Measurements from ENCODE around the gene GLDN.

GLDN gene

GRCh38 chr15:51341366-51342226, at the start of gene GLDN:
Gene GLDN, plus strand, starts transcription at chr15:51341655. Its CDS starts 30 bp downstream, at chr15:51341685.
- Histone ChIP-seq H3K27me3 (ENCODE audit: insufficient read depth, low read length) (peaks cover 65% of the 10 kb centered on the region), H3K36me3 (ENCODE audit: insufficient read depth, low read depth, low read length) (no peaks in the 10 kb centered on the region), H3K9ac (ENCODE audit: low read depth, low read length) (no peak within 1 kb of the TSS), H3K27ac (ENCODE audit: low read length) (no peak within 1 kb of the TSS), H3K4me3 (ENCODE audit: low read length) (peak within 1 kb of the TSS; percentile 69), H3K4me1 (ENCODE audit: insufficient read depth, low read length) (no peaks in the 10 kb centered on the region), H3K9me3 (ENCODE audit: insufficient read depth, low read depth, low read length) (no peaks in the 10 kb centered on the region)

- no peaks in the 10 kb centered on the region for H3K4me1 ChIP-seq (ENCODE audit: insufficient read depth, low read length)
- H3K27ac ChIP-seq (ENCODE audit: low read length), result no peak overlapping the region
- no peak overlapping the region for H3K4me3 ChIP-seq (ENCODE audit: low read length)
- no peaks in the 10 kb centered on the region for H3K27me3 ChIP-seq (ENCODE audit: insufficient read depth, low read length)
- no peaks in the 10 kb centered on the region for H3K9me3 ChIP-seq (ENCODE audit: insufficient read depth, low read depth, low read length)
- H3K9ac ChIP-seq (ENCODE audit: low read depth, low read length), result no peak overlapping the region
- no peaks in the 10 kb centered on the region for H3K36me3 ChIP-seq (ENCODE audit: insufficient read depth, low read depth, low read length)
Observed at GRCh38 chr15:51298620-51299019, 42.8 kb upstream of the GLDN start.

GRCh38 chr15:51299187-51300015, 42.1 kb upstream of the GLDN start:
- H3K36me3 ChIP-seq (ENCODE audit: insufficient read depth, low read depth, low read length), result no peaks in the 10 kb centered on the region
- no peak overlapping the region for H3K9ac ChIP-seq (ENCODE audit: low read depth, low read length)
- H3K4me1 ChIP-seq (ENCODE audit: insufficient read depth, low read length), result no peaks in the 10 kb centered on the region
- H3K27ac ChIP-seq (ENCODE audit: low read length), result no peak overlapping the region
- H3K27me3 ChIP-seq (ENCODE audit: insufficient read depth, low read length), result no peaks in the 10 kb centered on the region
- H3K9me3 ChIP-seq (ENCODE audit: insufficient read depth, low read depth, low read length), result no peaks in the 10 kb centered on the region
- no peak overlapping the region for H3K4me3 ChIP-seq (ENCODE audit: low read length)

GRCh38 chr15:51302480-51302879, 39.0 kb upstream of the GLDN start:
- no peaks in the 10 kb centered on the region for H3K27me3 ChIP-seq (ENCODE audit: insufficient read depth, low read length)
- no peak overlapping the region for H3K4me3 ChIP-seq (ENCODE audit: low read length)
- no peak overlapping the region for H3K9ac ChIP-seq (ENCODE audit: low read depth, low read length)
- no peaks in the 10 kb centered on the region for H3K9me3 ChIP-seq (ENCODE audit: insufficient read depth, low read depth, low read length)
- H3K27ac ChIP-seq (ENCODE audit: low read length), result no peak overlapping the region
- no peaks in the 10 kb centered on the region for H3K4me1 ChIP-seq (ENCODE audit: insufficient read depth, low read length)
- no peaks in the 10 kb centered on the region for H3K36me3 ChIP-seq (ENCODE audit: insufficient read depth, low read depth, low read length)

GRCh38 chr15:51303462-51303980, 37.9 kb upstream of the GLDN start:
- no peak overlapping the region for H3K27ac ChIP-seq (ENCODE audit: low read length)
- H3K9ac ChIP-seq (ENCODE audit: low read depth, low read length), result no peak overlapping the region
- no peaks in the 10 kb centered on the region for H3K27me3 ChIP-seq (ENCODE audit: insufficient read depth, low read length)
- H3K4me3 ChIP-seq (ENCODE audit: low read length), result no peak overlapping the region
- H3K36me3 ChIP-seq (ENCODE audit: insufficient read depth, low read depth, low read length), result no peaks in the 10 kb centered on the region
- no peaks in the 10 kb centered on the region for H3K4me1 ChIP-seq (ENCODE audit: insufficient read depth, low read length)
- H3K9me3 ChIP-seq (ENCODE audit: insufficient read depth, low read depth, low read length), result no peaks in the 10 kb centered on the region

GRCh38 chr15:51307325-51307724, 34.1 kb upstream of the GLDN start:
- Histone ChIP-seq H3K4me1 (ENCODE audit: insufficient read depth, low read length) (no peaks in the 10 kb centered on the region), H3K36me3 (ENCODE audit: insufficient read depth, low read depth, low read length) (no peaks in the 10 kb centered on the region), H3K9me3 (ENCODE audit: insufficient read depth, low read depth, low read length) (no peaks in the 10 kb centered on the region), H3K27ac (ENCODE audit: low read length) (no peak overlapping the region), H3K27me3 (ENCODE audit: insufficient read depth, low read length) (no peaks in the 10 kb centered on the region), H3K4me3 (ENCODE audit: low read length) (no peak overlapping the region), H3K9ac (ENCODE audit: low read depth, low read length) (no peak overlapping the region)

- Histone ChIP-seq H3K36me3 (ENCODE audit: insufficient read depth, low read depth, low read length) (no peaks in the 10 kb centered on the region), H3K27ac (ENCODE audit: low read length) (no peak overlapping the region), H3K27me3 (ENCODE audit: insufficient read depth, low read length) (no peaks in the 10 kb centered on the region), H3K9ac (ENCODE audit: low read depth, low read length) (no peak overlapping the region), H3K9me3 (ENCODE audit: insufficient read depth, low read depth, low read length) (no peaks in the 10 kb centered on the region), H3K4me1 (ENCODE audit: insufficient read depth, low read length) (no peaks in the 10 kb centered on the region), H3K4me3 (ENCODE audit: low read length) (no peak overlapping the region)
Observed at GRCh38 chr15:51307811-51308210, 33.6 kb upstream of the GLDN start.

GRCh38 chr15:51310064-51310463, 31.4 kb upstream of the GLDN start:
- Histone ChIP-seq H3K27me3 (ENCODE audit: insufficient read depth, low read length) (no peaks in the 10 kb centered on the region), H3K36me3 (ENCODE audit: insufficient read depth, low read depth, low read length) (no peaks in the 10 kb centered on the region), H3K4me3 (ENCODE audit: low read length) (no peak overlapping the region), H3K9ac (ENCODE audit: low read depth, low read length) (no peak overlapping the region), H3K27ac (ENCODE audit: low read length) (no peak overlapping the region), H3K4me1 (ENCODE audit: insufficient read depth, low read length) (no peaks in the 10 kb centered on the region), H3K9me3 (ENCODE audit: insufficient read depth, low read depth, low read length) (no peaks in the 10 kb centered on the region)

- Histone ChIP-seq H3K4me1 (ENCODE audit: insufficient read depth, low read length) (no peaks in the 10 kb centered on the region), H3K9me3 (ENCODE audit: insufficient read depth, low read depth, low read length) (no peaks in the 10 kb centered on the region), H3K9ac (ENCODE audit: low read depth, low read length) (no peak overlapping the region), H3K4me3 (ENCODE audit: low read length) (no peak overlapping the region), H3K36me3 (ENCODE audit: insufficient read depth, low read depth, low read length) (no peaks in the 10 kb centered on the region), H3K27me3 (ENCODE audit: insufficient read depth, low read length) (no peaks in the 10 kb centered on the region), H3K27ac (ENCODE audit: low read length) (no peak overlapping the region)
Observed at GRCh38 chr15:51311510-51311909, 29.9 kb upstream of the GLDN start.

GRCh38 chr15:51312166-51313073, 29.0 kb upstream of the GLDN start:
- no peak overlapping the region for H3K9ac ChIP-seq (ENCODE audit: low read depth, low read length)
- H3K27ac ChIP-seq (ENCODE audit: low read length), result no peak overlapping the region
- H3K36me3 ChIP-seq (ENCODE audit: insufficient read depth, low read depth, low read length), result no peaks in the 10 kb centered on the region
- no peak overlapping the region for H3K4me3 ChIP-seq (ENCODE audit: low read length)
- H3K9me3 ChIP-seq (ENCODE audit: insufficient read depth, low read depth, low read length), result no peaks in the 10 kb centered on the region
- H3K4me1 ChIP-seq (ENCODE audit: insufficient read depth, low read length), result no peaks in the 10 kb centered on the region
- H3K27me3 ChIP-seq (ENCODE audit: insufficient read depth, low read length), result no peaks in the 10 kb centered on the region

GRCh38 chr15:51313074-51313393, 28.4 kb upstream of the GLDN start:
- Histone ChIP-seq H3K27ac (ENCODE audit: low read length) (no peak overlapping the region), H3K9me3 (ENCODE audit: insufficient read depth, low read depth, low read length) (no peaks in the 10 kb centered on the region), H3K4me3 (ENCODE audit: low read length) (no peak overlapping the region), H3K27me3 (ENCODE audit: insufficient read depth, low read length) (no peaks in the 10 kb centered on the region), H3K36me3 (ENCODE audit: insufficient read depth, low read depth, low read length) (no peaks in the 10 kb centered on the region), H3K9ac (ENCODE audit: low read depth, low read length) (no peak overlapping the region), H3K4me1 (ENCODE audit: insufficient read depth, low read length) (no peaks in the 10 kb centered on the region)
